K562 (cell line): ENCODE measurements around the gene MIEN1. TPM values are rescaled to one million over a fixed set of nuclear protein-coding genes. Genes with fewer than 3 reads are reported as not detected.
"Not testable (repeated sequence)": the region's sequence is repeated elsewhere in the genome, so short reads cannot be mapped to it uniquely, and the experiment has no call there.

Source experiments
- ATAC-seq: fragments of 200-7000 bp; cut with Tn5 transposase; 3 replicates; pipeline ENCODE4 v1.9.1; 2020; ENCODE audit warnings: moderate library complexity
- BruUV-seq: library from RNA; stranded (reverse); fragments of 400-500 nt; replicated peaks from 2 replicates; lab custom pipeline; 2021; lab: Mats Ljungman, UMichigan
- CTCF ChIA-PET: fragments of 300-600 bp; formaldehyde crosslinking; extraction: SDS; loops from one replicate; lab custom pipeline; 2021; ENCODE audit warnings: low intra/inter-chr PET ratio; lab: Yijun Ruan, JAX
- POLR2A ChIA-PET: fragments of 300-600, 350-650 bp; sonication (Branson Sonifier 250); formaldehyde crosslinking; extraction: SDS; loops from one replicate; lab custom pipeline; 2021; ENCODE audit warnings: antibody characterized with exemption, inconsistent platforms; lab: Yijun Ruan, JAX
- DNase-seq, 4 experiments: peaks; one replicate each; pipeline versions ENCODE4 v3.0.0 to v3.0.0-alpha.2; 2011 to 2018; ENCODE audit warnings: low spot score in 3 of 4, mixed read lengths in 3 of 4; ENCODE audit errors: extremely low read depth in 1 of 4
- FAIRE-seq: peaks from 2 replicates; lab custom pipeline; 2011; peaks lifted over from hg19 to GRCh38; lab: Jason Lieb, UNC
- H2AFZ ChIP-seq: 2 replicates; pipeline ENCODE4 v1.6.0; 2011; ENCODE audit warnings: low read depth, low read length, control low read depth, inconsistent platforms
- H3K27ac ChIP-seq: fragments of 200-600 bp; 3 replicates; pipeline ENCODE4 v1.8.0; 2011; ENCODE audit warnings: low read depth, mild to moderate bottlenecking, control low read depth, inconsistent platforms, low read length, moderate library complexity, mixed read lengths; ENCODE audit errors: extremely low read depth
- H3K27me3 ChIP-seq, 2 experiments: fragments of 300-600 bp in 1 of 2; 2 replicates in 1 of 2; 3 replicates in 1 of 2; pipeline versions ENCODE4 v1.6.0 to v1.8.0; 2011; ENCODE audit warnings: inconsistent platforms in 2 of 2, low read length in 2 of 2, mild to moderate bottlenecking in 1 of 2, mixed read lengths in 1 of 2, moderate library complexity in 1 of 2; ENCODE audit not compliant: control insufficient read depth in 2 of 2, insufficient read depth in 2 of 2
- H3K36me3 ChIP-seq: fragments of 300-600 bp; 3 replicates; pipeline ENCODE4 v1.8.0; 2011; ENCODE audit warnings: mild to moderate bottlenecking, low read length, inconsistent platforms; ENCODE audit not compliant: control insufficient read depth, insufficient read depth
- H3K4me1 ChIP-seq, 2 experiments: fragments of 200-600 bp in 1 of 2; replicated peaks in 1 of 2; 2 replicates in 1 of 2; 3 replicates in 1 of 2; pipeline versions ENCODE4 v1.5.1 to v1.8.0; 2011; ENCODE audit warnings: inconsistent platforms in 2 of 2, low read length in 2 of 2, mild to moderate bottlenecking in 1 of 2, mixed read lengths in 1 of 2, moderate library complexity in 1 of 2; ENCODE audit not compliant: control insufficient read depth in 2 of 2, insufficient read depth in 2 of 2
- H3K4me2 ChIP-seq: 2 replicates; pipeline ENCODE4 v1.6.1; 2011; ENCODE audit warnings: low read length, control low read depth, inconsistent platforms, mixed read lengths; ENCODE audit not compliant: insufficient read depth
- H3K4me3 ChIP-seq: fragments of 200-600 bp; sonication (generic), shearing (Covaris generic); 2 replicates; pipeline ENCODE4 v1.5.1; 2016; ENCODE audit warnings: control low read depth, inconsistent platforms
- H3K79me2 ChIP-seq: fragments of 200-600 bp; 3 replicates; pipeline ENCODE4 v1.8.0; 2011; ENCODE audit warnings: low read length, inconsistent platforms; ENCODE audit not compliant: control insufficient read depth, insufficient read depth
- H3K9ac ChIP-seq, 2 experiments: 2 replicates each; pipeline versions ENCODE4 v1.6.0 to v1.6.1; 2011; ENCODE audit warnings: low read depth in 2 of 2, low read length in 2 of 2, control low read depth in 1 of 2, inconsistent platforms in 1 of 2, mild to moderate bottlenecking in 1 of 2, mixed read lengths in 1 of 2; ENCODE audit not compliant: insufficient read depth in 1 of 2
- H3K9me1 ChIP-seq: one replicate; pipeline ENCODE4 v1.6.0; 2011; ENCODE audit warnings: inconsistent platforms, mild to moderate bottlenecking, low read length, moderate library complexity; ENCODE audit not compliant: control insufficient read depth, insufficient read depth
- H3K9me3 ChIP-seq: replicated peaks from 2 replicates; pipeline ENCODE4 v1.5.1; 2011; ENCODE audit warnings: low read depth, low read length, inconsistent platforms; ENCODE audit not compliant: control insufficient read depth, insufficient read depth
- H4K20me1 ChIP-seq: replicated peaks from 2 replicates; pipeline ENCODE4 v1.6.1; 2011; ENCODE audit warnings: low read length, inconsistent platforms, mixed read lengths; ENCODE audit not compliant: control insufficient read depth, insufficient read depth
- FOS ChIP-seq: IDR thresholded peaks from 3 replicates; pipeline ENCODE4 v1.6.1; 2011; ENCODE audit not compliant: insufficient read length; ENCODE audit errors: extremely low read depth
- FOXA3 ChIP-seq, 2 experiments: fragments of 450-650 bp in 1 of 2; sonication (generic) in 1 of 2; formaldehyde crosslinking; IDR thresholded peaks in 1 of 2; conservative IDR thresholded peaks in 1 of 2; 2 replicates each; pipeline versions ENCODE4 v1.4.0 to v1.8.0; 2020 to 2022; ENCODE audit warnings: mild to moderate bottlenecking in 2 of 2, missing genetic modification reagents in 1 of 2
- MED1 ChIP-seq: sonication (generic); formaldehyde crosslinking; IDR thresholded peaks from 2 replicates; pipeline ENCODE4 v1.8.1; 2023; ENCODE audit warnings: missing genetic modification reagents, borderline replicate concordance
- PKNOX1 ChIP-seq: fragments of 450-650 bp; IDR thresholded peaks from 2 replicates; pipeline ENCODE4 v1.6.1; 2016
- RBM25 ChIP-seq: fragments of 200-400 bp; formaldehyde crosslinking; IDR thresholded peaks from 2 replicates; pipeline ENCODE4 v1.6.1; 2018; ENCODE audit warnings: low read length, low read depth, moderate library complexity; ENCODE audit not compliant: severe bottlenecking
- SPI1 ChIP-seq: IDR thresholded peaks from 2 replicates; pipeline ENCODE4 v1.6.1; 2011; ENCODE audit warnings: low read depth, low read length, control low read depth, borderline replicate concordance
- STAG1 ChIP-seq: sonication (generic); formaldehyde crosslinking; IDR thresholded peaks from 2 replicates; pipeline ENCODE4 v1.5.0; 2020; ENCODE audit warnings: missing genetic modification reagents, borderline replicate concordance
- ZNF121 ChIP-seq: sonication (generic); formaldehyde crosslinking; conservative IDR thresholded peaks from 2 replicates; pipeline ENCODE4 v1.8.0; 2022; ENCODE audit warnings: missing genetic modification reagents
- WGBS: fragments of 100-300 bp; shearing (Covaris generic); methylation state at CpG from one replicate; pipeline ENCODE4 v1.1.6; 2016; ENCODE audit warnings: low coverage, mixed read lengths; ENCODE audit not compliant: insufficient coverage; ENCODE audit errors: missing lambda C conversion rate; 5-methylcytosine and 5-hydroxymethylcytosine counted together
- in situ Hi-C: fragments of 300-500 bp; cut with MboI; formaldehyde crosslinking; loops from 4 replicates; pipeline ENCODE4 v1.15.0; 2018; ENCODE audit warnings: inconsistent platforms, mixed read lengths
- intact Hi-C: fragments of 100-400 bp; cut with micrococcal nuclease; formaldehyde crosslinking; loops from 2 replicates; pipeline ENCODE4 v1.14.2; 2022
- polyA plus RNA-seq, 8 experiments: library from polyadenylated mRNA; depleted of rRNA in 4 of 8; stranded (reverse) in 5 of 8; unstranded in 3 of 8; fragments of >200 nt; fragmentation: Nextera tagmentation in 2 of 8; fragmentation: Illumina TruSeq in 1 of 8; extraction: Ambion mirVana in 2 of 8; extraction: Trizol in 1 of 8; gene quantifications; 2 replicates each; pipeline versions ENCODE4 v1.2.1 to v1.2.3, GENCODE V29; 2011 to 2014; ENCODE audit warnings: inconsistent platforms in 1 of 8, missing spikeins in 1 of 8
- total RNA-seq, 7 experiments: library from RNA; depleted of rRNA in 6 of 7; stranded (reverse); fragments of >200 nt in 6 of 7; fragmentation: Illumina TruSeq in 2 of 7; extraction: Trizol in 2 of 7; gene quantifications; 2 replicates each; pipeline versions ENCODE4 v1.2.1 to v1.2.3, GENCODE V29; 2011 to 2021; ENCODE audit warnings: low replicate concordance in 1 of 7

MIEN1 gene
- total and polyA plus RNA-seq, 9 of the 15 experiments (the other 6 are each of a cell fraction or from before 2014, with no cell fraction given) = 61.3 to 142 (median 78.9) TPM

GRCh38 chr17:39765175-39765574 is 34.8 kb upstream of the MIEN1 start (continued):
- TF ChIP-seq PKNOX1 = peak; percentile 26; the same call in 1 of the 2 replicates
- TF ChIP-seq FOXA3 (CRISPR knock-in tag; conservative IDR thresholded peaks at IDR 0.05 in 1 of 2, IDR thresholded peaks at IDR 0.05 in 1 of 2) = no peak
- TF ChIP-seq FOS = no peak
- no peak for TF ChIP-seq MED1 (CRISPR knock-in tag)
- TF ChIP-seq STAG1 = no peak
- peak; percentile 64; the same call in 1 of the 2 replicates for TF ChIP-seq SPI1
- TF ChIP-seq RBM25 = no peak

- not testable (repeated sequence) for FAIRE-seq
- TF ChIP-seq ZNF121 = peak; percentile 78
- TF ChIP-seq, all 486 proteins: peak for 1; not testable (repeated sequence) for 485
- H3K4me1 ChIP-seq, DNase-seq, in situ Hi-C loops, intact Hi-C loops, H3K27ac ChIP-seq, H3K9me3 ChIP-seq, H2AFZ ChIP-seq, H4K20me1 ChIP-seq, ATAC-seq, H3K9me1 ChIP-seq, H3K36me3 ChIP-seq, H3K9ac ChIP-seq, H3K79me2 ChIP-seq, H3K4me2 ChIP-seq, BruUV-seq, CTCF ChIA-PET, H3K4me3 ChIP-seq: not testable (repeated sequence)
- POLR2A ChIA-PET = interaction anchor here (0.6 kb wide), 1 partner anchor 195 kb away, joined by 4 read pairs; no protein-coding TSS in a partner anchor
- H3K27me3 ChIP-seq = peaks cover 41 to 54% of the 10 kb centered on the region in 2 experiments
- WGBS = 10% methylated on average over 3 of the region's 3 CpGs
Observed at GRCh38 chr17:39764171-39764570, 33.8 kb upstream of the MIEN1 start.
